GM23338 (cell line): ENCODE results near the gene CSF1R. TPM values are rescaled to one million over a fixed set of nuclear protein-coding genes. Genes with fewer than 3 reads are reported as not detected.

ENCODE experiments used
- ATAC-seq: fragments of 200-7000 bp; cut with Tn5 transposase; 3 replicates; pipeline ENCODE4 v1.9.1; 2020
- DNase-seq: peaks from one replicate; pipeline ENCODE4 v3.0.0-alpha.2; 2015; ENCODE audit warnings: low spot score
- H2AFZ ChIP-seq: fragments of 200-600 bp; sonication (generic); 2 replicates; pipeline ENCODE4 v1.8.0; 2016; ENCODE audit warnings: antibody characterized with exemption, mild to moderate bottlenecking, moderate library complexity
- H3F3A ChIP-seq: fragments of 200-600 bp; sonication (generic); replicated peaks from 2 replicates; pipeline ENCODE4 v1.8.0; 2017; ENCODE audit warnings: antibody characterized with exemption, mixed run types, low read depth
- H3K27ac ChIP-seq: fragments of 200-600 bp; sonication (generic); 2 replicates; pipeline ENCODE4 v1.6.1; 2016; ENCODE audit warnings: low read depth
- H3K27me3 ChIP-seq: fragments of 200-600 bp; sonication (generic); 2 replicates; pipeline ENCODE4 v1.8.0; 2016; ENCODE audit warnings: mild to moderate bottlenecking, mixed run types, moderate library complexity; ENCODE audit not compliant: insufficient read depth
- H3K36me3 ChIP-seq: fragments of 200-600 bp; sonication (generic); 2 replicates; pipeline ENCODE4 v1.8.0; 2016; ENCODE audit warnings: mild to moderate bottlenecking; ENCODE audit not compliant: insufficient read depth
- H3K4me1 ChIP-seq: fragments of 200-600 bp; sonication (generic); 2 replicates; pipeline ENCODE4 v1.8.0; 2016; ENCODE audit warnings: mild to moderate bottlenecking, moderate library complexity; ENCODE audit not compliant: insufficient read depth
- H3K4me2 ChIP-seq: fragments of 200-600 bp; sonication (generic); 2 replicates; pipeline ENCODE4 v1.7.1; 2017; ENCODE audit warnings: mixed run types
- H3K4me3 ChIP-seq: fragments of 200-600 bp; sonication (generic); 2 replicates; pipeline ENCODE4 v1.6.1; 2016; ENCODE audit warnings: mixed run types
- H3K79me2 ChIP-seq: fragments of 200-600 bp; sonication (generic); replicated peaks from 2 replicates; pipeline ENCODE4 v1.8.0; 2017; ENCODE audit warnings: mild to moderate bottlenecking; ENCODE audit not compliant: insufficient read depth
- H3K9me2 ChIP-seq: fragments of 200-600 bp; sonication (generic); 2 replicates; pipeline ENCODE4 v1.8.0; 2017; ENCODE audit not compliant: insufficient read depth
- H4K20me1 ChIP-seq: fragments of 200-600 bp; sonication (generic); replicated peaks from 2 replicates; pipeline ENCODE4 v1.8.0; 2017; ENCODE audit warnings: mild to moderate bottlenecking; ENCODE audit not compliant: insufficient read depth
- H3K27ac Mint-ChIP-seq: 2 replicates; pipeline ENCODE4 v1.8.0; 2020; ENCODE audit warnings: inconsistent platforms, mild to moderate bottlenecking, moderate library complexity, mixed read lengths
- H3K27me3 Mint-ChIP-seq: 3 replicates; pipeline ENCODE4 v1.8.0; 2022; ENCODE audit warnings: low read depth, mild to moderate bottlenecking, moderate library complexity, mixed read lengths, inconsistent platforms; ENCODE audit not compliant: insufficient read depth, poor library complexity
- H3K36me3 Mint-ChIP-seq: 3 replicates; pipeline ENCODE4 v1.8.0; 2021; ENCODE audit warnings: low read depth, mild to moderate bottlenecking, inconsistent platforms, moderate library complexity, mixed read lengths
- H3K4me1 Mint-ChIP-seq: 3 replicates; pipeline ENCODE4 v1.8.0; 2020; ENCODE audit warnings: mild to moderate bottlenecking, inconsistent platforms, mixed read lengths
- H3K4me3 Mint-ChIP-seq: 3 replicates; pipeline ENCODE4 v1.8.0; 2021; ENCODE audit warnings: moderate library complexity, mild to moderate bottlenecking, inconsistent platforms, mixed read lengths
- H3K9me3 Mint-ChIP-seq: 3 replicates; pipeline ENCODE4 v1.8.0; 2020; ENCODE audit warnings: moderate library complexity, mild to moderate bottlenecking, inconsistent platforms, mixed read lengths
- CREB1 ChIP-seq: fragments of 250-450 bp; sonication (Bioruptor Pico); IDR thresholded peaks from 2 replicates; pipeline ENCODE4 v1.5.0; 2020; ENCODE audit warnings: low read depth, mild to moderate bottlenecking, moderate library complexity
- CTCF ChIP-seq, 2 experiments: fragments of 200-600 bp in 1 of 2; sonication (generic) in 1 of 2; conservative IDR thresholded peaks; 2 replicates each; pipeline versions ENCODE4 v1.5.1 to v1.6.1; 2016 to 2017; ENCODE audit warnings: antibody characterized with exemption in 2 of 2, low read depth in 2 of 2, mild to moderate bottlenecking in 2 of 2, moderate library complexity in 1 of 2
- ETS1 ChIP-seq: IDR thresholded peaks from 2 replicates; pipeline ENCODE4 v1.6.1; 2016; ENCODE audit warnings: antibody characterized with exemption
- EZH2 ChIP-seq: fragments of 200-600 bp; sonication (generic); IDR thresholded peaks from one replicate; pipeline ENCODE4 v1.8.0; 2017; ENCODE audit warnings: antibody characterized with exemption, mild to moderate bottlenecking, low read depth; ENCODE audit not compliant: unreplicated experiment
- EZH2phosphoT487 ChIP-seq: fragments of 200-600 bp; sonication (generic); IDR thresholded peaks from one replicate; pipeline ENCODE4 v1.8.1; 2018; ENCODE audit warnings: antibody characterized with exemption; ENCODE audit not compliant: unreplicated experiment
- JUNB ChIP-seq: IDR thresholded peaks from one replicate; pipeline ENCODE4 v1.6.1; 2016; ENCODE audit warnings: antibody characterized with exemption; ENCODE audit not compliant: unreplicated experiment
- NANOG ChIP-seq: IDR thresholded peaks from 2 replicates; pipeline ENCODE4 v1.6.1; 2016; ENCODE audit warnings: antibody characterized with exemption, borderline replicate concordance
- POLR2AphosphoS5 ChIP-seq: IDR thresholded peaks from 2 replicates; pipeline ENCODE4 v1.6.1; 2016; ENCODE audit warnings: antibody characterized with exemption, low read depth
- REST ChIP-seq: IDR thresholded peaks from one replicate; pipeline ENCODE4 v1.6.1; 2018; ENCODE audit warnings: antibody characterized with exemption; ENCODE audit not compliant: unreplicated experiment
- ZNF114 ChIP-seq: fragments of 250-450 bp; sonication (Bioruptor Pico); IDR thresholded peaks from 2 replicates; pipeline ENCODE4 v1.5.0; 2020; ENCODE audit warnings: mild to moderate bottlenecking, moderate library complexity
- polyA plus RNA-seq: library from polyadenylated mRNA; unstranded; fragments of >200 nt; fragmentation: Nextera tagmentation; extraction: Ambion mirVana; gene quantifications from 2 replicates; pipeline ENCODE4 v1.2.1, GENCODE V29; 2016
- total RNA-seq: library from RNA; depleted of rRNA; stranded (reverse); fragments of >200 nt; shearing (Covaris generic); gene quantifications from 2 replicates; pipeline ENCODE4 v1.2.3, GENCODE V29; 2014

The CSF1R gene
- total and polyA plus RNA-seq, 2 experiments from 2014 or later, result 0.21 TPM; not detected in 1

GRCh38 chr5:150118561-150119229 is 32.3 kb upstream of the CSF1R start:
- no peak overlapping the region for H3K4me2 ChIP-seq
- no peak for DNase-seq
- H3K9me3 Mint-ChIP-seq, result no peaks in the 10 kb centered on the region

More at GRCh38 chr5:150118561-150119229, 32.3 kb upstream of the CSF1R start:
- no peak overlapping the region for H3K4me3 ChIP-seq
- H3K27me3 ChIP-seq, result no peaks in the 10 kb centered on the region
- TF ChIP-seq POLR2AphosphoS5 (no peak), REST (no peak), CTCF (conservative IDR thresholded peaks at IDR 0.05; ENCODE audit: low read depth in 2 of 2) (no peak), NANOG (no peak), EZH2 (no peak), EZH2phosphoT487 (no peak), ETS1 (no peak), ZNF114 (CRISPR knock-in tag) (no peak), JUNB (no peak), CREB1 (no peak)
- Mint-ChIP-seq H3K27ac (no peak overlapping the region), H3K27me3 (peaks cover 12% of the 10 kb centered on the region), H3K4me1 (peaks cover 15% of the 10 kb centered on the region; the same call in 2 of the 3 replicates), H3K36me3 (no peaks in the 10 kb centered on the region), H3K4me3 (no peak overlapping the region)
- no peaks in the 10 kb centered on the region for H3K36me3 ChIP-seq
- H4K20me1 ChIP-seq, result no peaks in the 10 kb centered on the region
- no peaks in the 10 kb centered on the region for H3F3A ChIP-seq
- ATAC-seq, result no peak
- no peaks in the 10 kb centered on the region for H3K79me2 ChIP-seq
- H3K9me2 ChIP-seq, result no peaks in the 10 kb centered on the region
- no peak overlapping the region for H2AFZ ChIP-seq
- no peak overlapping the region for H3K27ac ChIP-seq
- H3K4me1 ChIP-seq, result no peaks in the 10 kb centered on the region
